ENCODE data around the gene CLSTN2.

The CLSTN2 gene

GRCh38 chr3:140062461-140062860, 127.5 kb downstream of the CLSTN2 start:
- TF ChIP-seq CTCF (conservative IDR thresholded peaks at IDR 0.05; ENCODE audit: low read depth, low read length): no peak
- no peak overlapping the region for H3K27ac ChIP-seq
- no peak overlapping the region for H3K4me2 ChIP-seq
- H3K4me1 ChIP-seq (ENCODE audit: low read depth, poor library complexity, severe bottlenecking): no peaks in the 10 kb centered on the region
- H3K9ac ChIP-seq: no peak overlapping the region
- H3K4me3 ChIP-seq (IDR thresholded peaks at IDR 0.05; ENCODE audit: insufficient read depth, low read depth, low read length): no peak overlapping the region
- H4K20me1 ChIP-seq (ENCODE audit: insufficient read depth): no peaks in the 10 kb centered on the region
- H3K27me3 ChIP-seq (ENCODE audit: insufficient read depth, low read depth): no peaks in the 10 kb centered on the region
- no peaks in the 10 kb centered on the region for H3K79me2 ChIP-seq (ENCODE audit: insufficient read depth, low read depth)
- no peak overlapping the region for H2AFZ ChIP-seq (ENCODE audit: low read depth)
- no peaks in the 10 kb centered on the region for H3K36me3 ChIP-seq (ENCODE audit: insufficient read depth)

DNA sequence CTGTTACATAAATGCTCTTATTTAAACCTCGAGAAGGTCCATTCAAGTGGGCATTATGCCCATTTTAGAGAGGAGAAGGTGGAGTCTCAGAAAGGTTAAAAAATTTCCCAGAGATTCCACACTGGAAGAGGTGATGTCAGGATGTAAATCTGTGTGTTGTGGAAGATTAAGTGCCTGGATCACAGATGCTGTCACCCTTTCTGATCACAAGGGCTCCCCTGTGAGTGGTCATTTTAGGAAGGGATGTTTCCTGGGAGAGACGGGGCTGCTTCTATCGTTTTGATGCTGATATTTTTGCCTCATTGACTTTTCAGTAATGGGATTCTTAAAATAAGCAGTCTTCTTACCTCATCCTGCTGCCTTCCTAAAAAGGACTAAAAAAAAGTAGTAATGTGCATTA, 132.5 kb downstream of the CLSTN2 start:
- Histone ChIP-seq H4K20me1 (ENCODE audit: insufficient read depth) (no peaks in the 10 kb centered on the region), H3K4me1 (ENCODE audit: low read depth, poor library complexity, severe bottlenecking) (no peaks in the 10 kb centered on the region), H3K27me3 (ENCODE audit: insufficient read depth, low read depth) (no peaks in the 10 kb centered on the region)

DNA sequence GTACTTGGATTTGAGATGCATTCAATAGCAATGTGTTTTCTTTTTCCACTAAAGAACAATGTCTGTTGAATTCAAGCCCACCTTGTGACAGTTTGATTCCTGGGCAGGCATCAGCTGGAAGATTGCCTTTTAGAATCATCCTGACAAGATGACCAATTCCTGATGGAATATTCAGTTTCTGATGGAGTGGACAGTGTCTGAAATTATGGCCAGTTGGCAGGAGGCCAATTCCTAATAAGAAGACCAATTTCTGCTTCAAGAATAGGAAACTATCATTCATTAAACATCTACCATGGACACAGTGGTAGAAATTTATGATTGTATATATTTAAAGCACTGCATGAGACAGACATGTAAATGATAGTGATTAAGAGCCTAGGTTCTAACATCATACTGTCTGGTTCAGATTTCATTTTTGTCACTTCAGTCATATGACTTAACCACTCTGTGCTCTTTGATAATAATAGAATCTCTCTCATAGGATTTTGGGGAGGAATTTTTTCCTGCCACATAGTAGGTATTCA, 133.6 kb downstream of the CLSTN2 start:
- no peak overlapping the region for H3K9ac ChIP-seq
- H3K36me3 ChIP-seq (ENCODE audit: insufficient read depth): no peaks in the 10 kb centered on the region
- H3K4me3 ChIP-seq (IDR thresholded peaks at IDR 0.05; ENCODE audit: insufficient read depth, low read depth, low read length): no peak overlapping the region
- H3K27ac ChIP-seq: no peak overlapping the region
- H4K20me1 ChIP-seq (ENCODE audit: insufficient read depth): no peaks in the 10 kb centered on the region
- H3K4me2 ChIP-seq: no peak overlapping the region
- no peaks in the 10 kb centered on the region for H3K4me1 ChIP-seq (ENCODE audit: low read depth, poor library complexity, severe bottlenecking)
- H3K79me2 ChIP-seq (ENCODE audit: insufficient read depth, low read depth): no peaks in the 10 kb centered on the region
- H3K27me3 ChIP-seq (ENCODE audit: insufficient read depth, low read depth): no peaks in the 10 kb centered on the region
- H2AFZ ChIP-seq (ENCODE audit: low read depth): no peak overlapping the region
- TF ChIP-seq CTCF (conservative IDR thresholded peaks at IDR 0.05; ENCODE audit: low read depth, low read length): no peak

More for the DNA sequence above, 132.5 kb downstream of the CLSTN2 start:
- H3K9ac ChIP-seq: no peak overlapping the region
- no peaks in the 10 kb centered on the region for H3K79me2 ChIP-seq (ENCODE audit: insufficient read depth, low read depth)
- no peak for TF ChIP-seq CTCF (conservative IDR thresholded peaks at IDR 0.05; ENCODE audit: low read depth, low read length)
- no peak overlapping the region for H3K4me2 ChIP-seq
- H3K36me3 ChIP-seq (ENCODE audit: insufficient read depth): no peaks in the 10 kb centered on the region
- no peak overlapping the region for H3K4me3 ChIP-seq (IDR thresholded peaks at IDR 0.05; ENCODE audit: insufficient read depth, low read depth, low read length)
- no peak overlapping the region for H3K27ac ChIP-seq
- no peak overlapping the region for H2AFZ ChIP-seq (ENCODE audit: low read depth)

DNA sequence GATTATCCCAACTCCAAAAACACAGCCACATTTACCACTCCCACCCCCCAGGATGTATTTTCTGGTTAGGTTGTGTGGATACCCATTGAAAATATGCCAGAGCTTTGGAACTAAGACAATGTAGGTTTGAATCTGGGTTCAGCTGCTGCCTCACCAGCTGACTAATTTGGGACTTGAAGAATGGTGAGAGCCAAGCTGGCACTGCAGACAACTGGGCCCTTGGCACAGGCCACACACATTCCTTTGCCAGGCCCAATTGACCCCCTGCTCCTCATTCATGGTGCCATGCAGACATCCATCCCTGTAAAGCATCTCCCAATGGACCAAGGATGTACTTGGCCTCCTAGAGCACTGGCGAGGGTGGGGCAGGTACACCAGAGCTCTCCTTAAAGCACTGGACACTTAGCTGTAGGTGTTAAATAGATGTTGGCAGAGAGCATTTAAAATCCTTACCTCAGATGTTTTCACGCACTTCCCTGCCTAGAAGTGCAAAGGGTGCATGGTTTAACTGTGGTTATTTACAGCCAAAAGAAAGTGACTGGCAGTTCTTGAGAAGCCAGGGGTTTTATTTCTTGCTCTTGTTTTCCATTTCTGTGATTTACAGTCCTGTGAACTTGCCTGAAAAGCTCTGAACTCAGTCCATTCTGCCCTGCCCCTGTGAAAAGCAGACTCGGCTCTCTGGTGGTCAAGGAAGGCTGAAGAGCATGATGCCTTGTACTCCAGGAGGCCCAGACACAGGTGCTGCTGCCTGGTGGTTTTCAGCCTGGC, 138.5 kb downstream of the CLSTN2 start:
- TF ChIP-seq CTCF (conservative IDR thresholded peaks at IDR 0.05; ENCODE audit: low read depth, low read length): no peak
- Histone ChIP-seq H3K4me3 (IDR thresholded peaks at IDR 0.05; ENCODE audit: insufficient read depth, low read depth, low read length) (no peak overlapping the region), H3K36me3 (ENCODE audit: insufficient read depth) (no peaks in the 10 kb centered on the region), H2AFZ (ENCODE audit: low read depth) (no peak overlapping the region), H3K4me1 (ENCODE audit: low read depth, poor library complexity, severe bottlenecking) (peaks cover 3% of the 10 kb centered on the region), H3K27ac (no peak overlapping the region), H3K27me3 (ENCODE audit: insufficient read depth, low read depth) (no peaks in the 10 kb centered on the region), H4K20me1 (ENCODE audit: insufficient read depth) (no peaks in the 10 kb centered on the region), H3K9ac (no peak overlapping the region), H3K79me2 (ENCODE audit: insufficient read depth, low read depth) (no peaks in the 10 kb centered on the region), H3K4me2 (no peak overlapping the region)
